Measurements from ENCODE around the gene ZEB1.

DNA sequence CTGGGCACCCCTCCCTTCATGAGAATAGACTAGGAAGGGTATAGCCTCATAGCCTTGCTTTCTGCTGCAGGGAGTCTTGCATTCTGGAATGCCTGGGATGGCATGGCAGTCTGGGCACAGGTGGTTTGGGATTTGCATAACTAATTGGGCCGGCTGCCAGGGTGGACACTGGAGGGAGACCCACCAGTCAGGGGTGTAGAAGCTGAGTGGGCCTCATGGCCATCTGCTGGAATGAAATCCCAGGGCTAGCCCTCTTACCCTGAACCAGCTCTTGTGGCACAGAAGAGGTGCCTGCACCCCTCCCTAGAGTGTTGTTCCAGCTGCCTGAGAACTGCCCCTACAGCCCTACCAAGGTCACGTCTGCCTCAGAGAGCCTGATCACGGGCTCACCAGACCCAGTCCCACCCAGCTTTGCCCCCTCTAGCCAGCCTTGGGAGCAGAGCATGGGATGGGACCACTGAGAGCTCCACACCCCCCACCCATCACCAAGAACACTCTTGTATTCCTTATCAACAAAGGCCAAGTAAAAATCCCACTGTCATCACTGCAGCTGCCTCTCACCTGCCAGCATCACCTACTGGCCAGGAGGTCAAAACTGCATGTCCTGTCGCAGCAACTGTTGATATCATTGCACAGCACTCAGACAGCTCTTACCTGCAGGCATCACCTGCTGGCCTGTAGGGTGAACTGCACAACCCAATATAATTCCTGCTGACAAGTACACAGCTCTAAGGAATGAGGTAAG, 148.9 kb downstream of the ZEB1 start:
- TF ChIP-seq, protein P1, sequence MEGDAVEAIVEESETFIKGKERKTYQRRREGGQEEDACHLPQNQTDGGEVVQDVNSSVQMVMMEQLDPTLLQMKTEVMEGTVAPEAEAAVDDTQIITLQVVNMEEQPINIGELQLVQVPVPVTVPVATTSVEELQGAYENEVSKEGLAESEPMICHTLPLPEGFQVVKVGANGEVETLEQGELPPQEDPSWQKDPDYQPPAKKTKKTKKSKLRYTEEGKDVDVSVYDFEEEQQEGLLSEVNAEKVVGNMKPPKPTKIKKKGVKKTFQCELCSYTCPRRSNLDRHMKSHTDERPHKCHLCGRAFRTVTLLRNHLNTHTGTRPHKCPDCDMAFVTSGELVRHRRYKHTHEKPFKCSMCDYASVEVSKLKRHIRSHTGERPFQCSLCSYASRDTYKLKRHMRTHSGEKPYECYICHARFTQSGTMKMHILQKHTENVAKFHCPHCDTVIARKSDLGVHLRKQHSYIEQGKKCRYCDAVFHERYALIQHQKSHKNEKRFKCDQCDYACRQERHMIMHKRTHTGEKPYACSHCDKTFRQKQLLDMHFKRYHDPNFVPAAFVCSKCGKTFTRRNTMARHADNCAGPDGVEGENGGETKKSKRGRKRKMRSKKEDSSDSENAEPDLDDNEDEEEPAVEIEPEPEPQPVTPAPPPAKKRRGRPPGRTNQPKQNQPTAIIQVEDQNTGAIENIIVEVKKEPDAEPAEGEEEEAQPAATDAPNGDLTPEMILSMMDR (IDR thresholded peaks at IDR 0.05), result peak in 1 of 3 experiments; percentile 22
- no peak for TF ChIP-seq EP300 (IDR thresholded peaks at IDR 0.05)
- TF ChIP-seq POLR2A (IDR thresholded peaks at IDR 0.05; ENCODE audit: low read depth), result no peak

All from esophagus muscularis mucosa (tissue), 4 donors.